ENCODE measurements around the gene SPARC.

The SPARC gene

DNA sequence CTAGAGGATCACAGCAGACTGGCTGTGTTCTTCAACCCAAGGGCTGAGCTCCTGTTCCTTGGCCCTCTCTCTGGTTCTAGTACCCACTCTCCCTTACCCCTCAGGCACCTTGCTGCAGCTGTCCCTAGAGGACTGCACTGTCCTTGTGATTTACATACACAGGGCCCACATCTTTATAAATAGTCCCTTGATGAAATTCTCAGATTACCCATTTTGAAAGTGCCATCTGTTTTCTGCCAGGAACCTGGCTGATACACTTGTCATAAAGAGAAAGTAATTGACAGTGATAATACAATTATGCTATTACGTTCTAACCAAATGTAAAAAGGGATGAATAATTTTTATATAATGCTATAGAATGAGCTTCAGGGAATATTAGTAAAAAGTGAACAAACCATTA, 16.5 kb upstream of the SPARC start:
- H3K9ac ChIP-seq (ENCODE audit: low read length) = no peak overlapping the region
- H3K27me3 ChIP-seq (replicated peaks; ENCODE audit: insufficient read depth, low read length) = no peaks in the 10 kb centered on the region
- no peaks in the 10 kb centered on the region for H3K9me3 ChIP-seq (replicated peaks; ENCODE audit: insufficient read depth, low read length)
- H2AFZ ChIP-seq (ENCODE audit: low read length) = peak overlapping the region; percentile 37; the same call in 1 of the 2 replicates
- peaks cover 21% of the 10 kb centered on the region for H3K4me1 ChIP-seq (ENCODE audit: low read length)
- H4K20me1 ChIP-seq (ENCODE audit: insufficient read depth, low read length) = no peaks in the 10 kb centered on the region
- peak overlapping the region; percentile 52 for H3K4me2 ChIP-seq (ENCODE audit: low read depth, low read length)
- H3K79me2 ChIP-seq (ENCODE audit: low read length) = no peaks in the 10 kb centered on the region
- no peaks in the 10 kb centered on the region for H3K9me2 ChIP-seq (replicated peaks; ENCODE audit: insufficient read depth, low read length)
- peak overlapping the region; percentile 34; the same call in 1 of the 2 replicates for H3K27ac ChIP-seq (ENCODE audit: low read length)
- H3F3A ChIP-seq (ENCODE audit: insufficient read depth, low read length) = no peaks in the 10 kb centered on the region
- no peak overlapping the region for H3K4me3 ChIP-seq (ENCODE audit: low read length)
- peak; percentile 78 for DNase-seq
- TF ChIP-seq EZH2phosphoT487 (IDR thresholded peaks at IDR 0.05; ENCODE audit: low read length) = no peak
- no peak for TF ChIP-seq CTCF (IDR thresholded peaks at IDR 0.05; ENCODE audit: low read length)
- H3K36me3 ChIP-seq (replicated peaks; ENCODE audit: insufficient read depth, low read length) = no peaks in the 10 kb centered on the region

GRCh38 chr5:151700820-151701219, 14.1 kb upstream of the SPARC start:
- no peak overlapping the region for H3K27ac ChIP-seq (ENCODE audit: low read length)
- no peak overlapping the region for H3K4me3 ChIP-seq (ENCODE audit: low read length)
- no peak overlapping the region for H3K4me2 ChIP-seq (ENCODE audit: low read depth, low read length)
- H3K9ac ChIP-seq (ENCODE audit: low read length) = no peak overlapping the region
- TF ChIP-seq EZH2phosphoT487 (IDR thresholded peaks at IDR 0.05; ENCODE audit: low read length) (no peak), EZH2 (optimal IDR thresholded peaks at IDR 0.05; ENCODE audit: low read depth, low read length) (no peak), CTCF (IDR thresholded peaks at IDR 0.05; ENCODE audit: low read length) (no peak)
- H3K4me1 ChIP-seq (ENCODE audit: low read length) = peaks cover 21% of the 10 kb centered on the region
- no peak for DNase-seq
- no peaks in the 10 kb centered on the region for H3K9me2 ChIP-seq (replicated peaks; ENCODE audit: insufficient read depth, low read length)
- no peaks in the 10 kb centered on the region for H3K9me3 ChIP-seq (replicated peaks; ENCODE audit: insufficient read depth, low read length)
- no peak overlapping the region for H2AFZ ChIP-seq (ENCODE audit: low read length)
- H3K27me3 ChIP-seq (replicated peaks; ENCODE audit: insufficient read depth, low read length) = no peaks in the 10 kb centered on the region
- H3F3A ChIP-seq (ENCODE audit: insufficient read depth, low read length) = no peaks in the 10 kb centered on the region
- H3K79me2 ChIP-seq (ENCODE audit: low read length) = no peaks in the 10 kb centered on the region
- no peaks in the 10 kb centered on the region for H4K20me1 ChIP-seq (ENCODE audit: insufficient read depth, low read length)
- H3K36me3 ChIP-seq (replicated peaks; ENCODE audit: insufficient read depth, low read length) = no peaks in the 10 kb centered on the region

DNA sequence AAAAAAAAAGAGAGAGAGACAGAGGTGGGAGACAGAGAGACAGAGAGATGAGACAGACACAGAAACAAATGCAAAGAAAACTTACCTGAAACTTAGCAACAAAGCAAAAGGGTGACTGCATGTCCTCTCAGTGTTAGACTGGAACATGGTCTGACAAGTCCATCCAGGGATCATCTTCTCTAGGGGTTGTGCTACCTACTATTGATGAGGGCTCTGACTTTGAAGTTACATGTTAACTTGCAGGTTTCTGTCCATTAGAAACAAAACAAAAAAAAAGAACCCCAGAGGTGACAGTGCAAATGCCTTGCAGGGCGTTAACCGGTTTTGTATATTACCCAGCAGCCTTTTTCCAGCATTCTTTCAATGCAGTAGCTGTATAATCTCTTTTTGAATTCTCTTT, 13.6 kb upstream of the SPARC start:
- H3F3A ChIP-seq (ENCODE audit: insufficient read depth, low read length) = no peaks in the 10 kb centered on the region
- no peak for DNase-seq

More for the DNA sequence above, 13.6 kb upstream of the SPARC start:
- Histone ChIP-seq H3K9me2 (replicated peaks; ENCODE audit: insufficient read depth, low read length) (no peaks in the 10 kb centered on the region), H3K36me3 (replicated peaks; ENCODE audit: insufficient read depth, low read length) (no peaks in the 10 kb centered on the region), H2AFZ (ENCODE audit: low read length) (no peak overlapping the region), H3K4me3 (ENCODE audit: low read length) (no peak overlapping the region), H4K20me1 (ENCODE audit: insufficient read depth, low read length) (no peaks in the 10 kb centered on the region), H3K27me3 (replicated peaks; ENCODE audit: insufficient read depth, low read length) (no peaks in the 10 kb centered on the region), H3K79me2 (ENCODE audit: low read length) (no peaks in the 10 kb centered on the region), H3K27ac (ENCODE audit: low read length) (no peak overlapping the region), H3K4me1 (ENCODE audit: low read length) (peaks cover 21% of the 10 kb centered on the region), H3K4me2 (ENCODE audit: low read depth, low read length) (no peak overlapping the region), H3K9ac (ENCODE audit: low read length) (no peak overlapping the region), H3K9me3 (replicated peaks; ENCODE audit: insufficient read depth, low read length) (no peaks in the 10 kb centered on the region)
- TF ChIP-seq CTCF (IDR thresholded peaks at IDR 0.05; ENCODE audit: low read length) (no peak), EZH2phosphoT487 (IDR thresholded peaks at IDR 0.05; ENCODE audit: low read length) (no peak), EZH2 (optimal IDR thresholded peaks at IDR 0.05; ENCODE audit: low read depth, low read length) (no peak)
